Testis (tissue), 2 donors: ENCODE data around the gene EHD2.

ENCODE experiments used
- CTCF ChIP-seq, 3 experiments: fragments of 450-650 bp in 2 of 3; fragments of 200-600 bp in 1 of 3; sonication (generic) in 1 of 3; IDR thresholded peaks; one replicate each; pipeline ENCODE4 v1.5.1; 2016 to 2019; ENCODE audit warnings: antibody characterized with exemption in 3 of 3, mild to moderate bottlenecking in 2 of 3, moderate library complexity in 1 of 3
- POLR2A ChIP-seq: fragments of 450-650 bp; IDR thresholded peaks from one replicate; pipeline ENCODE4 v1.6.1; 2017; ENCODE audit warnings: antibody characterized with exemption, mild to moderate bottlenecking, moderate library complexity

- TF ChIP-seq CTCF (IDR thresholded peaks at IDR 0.05) (peak; percentile 90 to 94 (median 93)), POLR2A (no peak)
Measured at GRCh38 chr19:47713046-47714021, at the start of gene EHD2.
